Smooth muscle cell (in vitro differentiated cells): Measurements from ENCODE around the gene TNFRSF8. TPM values are rescaled to one million over a fixed set of nuclear protein-coding genes. Genes with fewer than 3 reads are reported as not detected.

Experiments used
- DNase-seq: peaks from one replicate; lab custom pipeline; 2025; ENCODE audit not compliant: unreplicated experiment; lab: John Stamatoyannopoulos, UW
- H2AFZ ChIP-seq: fragments of 200-600 bp; sonication (generic); 2 replicates; pipeline ENCODE4 v1.6.0; 2016; ENCODE audit warnings: antibody characterized with exemption, low read depth, mild to moderate bottlenecking
- H3F3A ChIP-seq: fragments of 200-600 bp; sonication (generic); 2 replicates; pipeline ENCODE4 v1.6.0; 2017; ENCODE audit warnings: antibody characterized with exemption, low read depth
- H3K27ac ChIP-seq: fragments of 200-600 bp; sonication (generic); 2 replicates; pipeline ENCODE4 v1.5.1; 2016; ENCODE audit warnings: low read depth, mild to moderate bottlenecking
- H3K27me3 ChIP-seq: fragments of 200-600 bp; sonication (generic); 2 replicates; pipeline ENCODE4 v1.6.1; 2016; ENCODE audit warnings: low read depth, mild to moderate bottlenecking
- H3K36me3 ChIP-seq: fragments of 200-600 bp; sonication (generic); 2 replicates; pipeline ENCODE4 v1.5.1; 2016; ENCODE audit warnings: low read depth
- H3K4me1 ChIP-seq: fragments of 200-600 bp; sonication (generic); 2 replicates; pipeline ENCODE4 v1.5.1; 2016; ENCODE audit warnings: low read depth
- H3K4me2 ChIP-seq: fragments of 200-600 bp; sonication (generic); 2 replicates; pipeline ENCODE4 v1.6.0; 2016; ENCODE audit warnings: mild to moderate bottlenecking
- H3K4me3 ChIP-seq: fragments of 200-600 bp; sonication (generic); 2 replicates; pipeline ENCODE4 v1.5.1; 2016; ENCODE audit warnings: mild to moderate bottlenecking
- H3K79me2 ChIP-seq: fragments of 200-600 bp; sonication (generic); 2 replicates; pipeline ENCODE4 v1.6.0; 2016; ENCODE audit warnings: low read depth, mild to moderate bottlenecking
- H3K9ac ChIP-seq: fragments of 200-600 bp; sonication (generic); 2 replicates; pipeline ENCODE4 v1.6.0; 2016; ENCODE audit warnings: low read depth
- H3K9me3 ChIP-seq: fragments of 200-600 bp; sonication (generic); replicated peaks from 2 replicates; pipeline ENCODE4 v1.5.1; 2016; ENCODE audit warnings: low read depth
- H4K20me1 ChIP-seq: fragments of 200-600 bp; sonication (generic); 2 replicates; pipeline ENCODE4 v1.6.0; 2016; ENCODE audit warnings: low read depth
- CTCF ChIP-seq: fragments of 200-600 bp; sonication (generic); IDR thresholded peaks from 2 replicates; pipeline ENCODE4 v1.5.1; 2017; ENCODE audit warnings: borderline replicate concordance, mild to moderate bottlenecking, antibody characterized with exemption; ENCODE audit not compliant: insufficient read depth, poor library complexity, severe bottlenecking
- WGBS: methylation state at CpG from one replicate; pipeline ENCODE4 v1.1.7; 2016; ENCODE audit warnings: low lambda C conversion rate; 5-methylcytosine and 5-hydroxymethylcytosine counted together
- polyA plus RNA-seq: library from polyadenylated mRNA; unstranded; fragments of >200 nt; fragmentation: Nextera tagmentation; extraction: Ambion mirVana; gene quantifications from 2 replicates; pipeline ENCODE4 v1.2.1, GENCODE V29; 2016
- total RNA-seq: library from RNA; depleted of rRNA; stranded (reverse); fragments of >200 nt; gene quantifications from 2 replicates; pipeline ENCODE4 v1.2.3, GENCODE V29; 2014

Gene TNFRSF8
- total and polyA plus RNA-seq, 2 experiments from 2014 or later = 0.54 to 1.3 TPM

GRCh38 chr1:12046749-12047119 is 16.4 kb upstream of the TNFRSF8 start:
- no peaks in the 10 kb centered on the region for H4K20me1 ChIP-seq
- no peak overlapping the region for H3K27ac ChIP-seq
- no peak overlapping the region for H3K4me3 ChIP-seq
- H3K36me3 ChIP-seq = no peaks in the 10 kb centered on the region
- no peak overlapping the region for H3K4me2 ChIP-seq
- no peak overlapping the region for H3K9ac ChIP-seq
- DNase-seq = no peak
- no peak for TF ChIP-seq CTCF
- no peaks in the 10 kb centered on the region for H3K27me3 ChIP-seq
- WGBS = 95% methylated on average over 6 of the region's 6 CpGs
- H3K9me3 ChIP-seq = no peaks in the 10 kb centered on the region
- H3K79me2 ChIP-seq = no peaks in the 10 kb centered on the region
- no peak overlapping the region for H2AFZ ChIP-seq
- H3K4me1 ChIP-seq = peaks cover 2% of the 10 kb centered on the region
- H3F3A ChIP-seq = peaks cover 5% of the 10 kb centered on the region

GRCh38 chr1:12047120-12047876 is 15.8 kb upstream of the TNFRSF8 start:
- DNase-seq = no peak
- no peaks in the 10 kb centered on the region for H3K36me3 ChIP-seq
- no peaks in the 10 kb centered on the region for H3K79me2 ChIP-seq
- H3K27me3 ChIP-seq = no peaks in the 10 kb centered on the region
- TF ChIP-seq CTCF = no peak
- 62% methylated on average over 18 of the region's 18 CpGs for WGBS
- no peak overlapping the region for H3K27ac ChIP-seq
- no peaks in the 10 kb centered on the region for H4K20me1 ChIP-seq
- H3K9me3 ChIP-seq = no peaks in the 10 kb centered on the region
- H2AFZ ChIP-seq = no peak overlapping the region
- no peak overlapping the region for H3K9ac ChIP-seq
- H3K4me2 ChIP-seq = peak overlapping the region; percentile 13
- no peak overlapping the region for H3K4me3 ChIP-seq
- peaks cover 5% of the 10 kb centered on the region for H3K4me1 ChIP-seq
- H3F3A ChIP-seq = peaks cover 5% of the 10 kb centered on the region

- no peaks in the 10 kb centered on the region for H3K36me3 ChIP-seq
- no peak for DNase-seq
- TF ChIP-seq CTCF = no peak
- H3K4me1 ChIP-seq = peaks cover 7% of the 10 kb centered on the region
- no peak overlapping the region for H3K4me3 ChIP-seq
- H3F3A ChIP-seq = peaks cover 5% of the 10 kb centered on the region
- no peak overlapping the region for H3K4me2 ChIP-seq
- no peaks in the 10 kb centered on the region for H3K27me3 ChIP-seq
- no peak overlapping the region for H2AFZ ChIP-seq
- 92% methylated on average over 2 of the region's 2 CpGs for WGBS
- H3K9ac ChIP-seq = no peak overlapping the region
- H3K9me3 ChIP-seq = no peaks in the 10 kb centered on the region
- no peaks in the 10 kb centered on the region for H3K79me2 ChIP-seq
- H3K27ac ChIP-seq = no peak overlapping the region
- H4K20me1 ChIP-seq = no peaks in the 10 kb centered on the region
Observed at GRCh38 chr1:12048372-12048771, 14.7 kb upstream of the TNFRSF8 start.

GRCh38 chr1:12049616-12050015 is 13.5 kb upstream of the TNFRSF8 start:
- Histone ChIP-seq H3K27ac (no peak overlapping the region), H3K36me3 (no peaks in the 10 kb centered on the region), H3F3A (peaks cover 5% of the 10 kb centered on the region), H2AFZ (no peak overlapping the region), H3K4me2 (no peak overlapping the region), H3K9ac (no peak overlapping the region), H3K27me3 (no peaks in the 10 kb centered on the region), H4K20me1 (no peaks in the 10 kb centered on the region), H3K79me2 (no peaks in the 10 kb centered on the region), H3K4me1 (peaks cover 7% of the 10 kb centered on the region), H3K9me3 (no peaks in the 10 kb centered on the region), H3K4me3 (no peak overlapping the region)
- no peak for DNase-seq
- no peak for TF ChIP-seq CTCF
- WGBS = 89% methylated on average over 4 of the region's 4 CpGs
